GM21515 (cell line): ENCODE data around the gene EIF2A.

ENCODE experiments used
- ATAC-seq: cut with Tn5 transposase; IDR thresholded peaks from one replicate; pipeline ENCODE4 v1.9.1; 2021; ENCODE audit not compliant: unreplicated experiment

EIF2A gene

GRCh38 chr3:150631515-150632221 is 85.1 kb downstream of the EIF2A start:
- ATAC-seq = no peak

GRCh38 chr3:150635076-150635475 is 88.5 kb downstream of the EIF2A start:
- no peak for ATAC-seq

- ATAC-seq = peak; percentile 53
Observed at GRCh38 chr3:150635526-150635925, 88.9 kb downstream of the EIF2A start.
